HepG2 (cell line): Measurements from ENCODE around the gene MRM3. TPM values are rescaled to one million over a fixed set of nuclear protein-coding genes. Genes with fewer than 3 reads are reported as not detected.

Experiments used
- ATF7-NPFF ChIP-seq: sonication (generic); formaldehyde crosslinking; IDR thresholded peaks from 2 replicates; pipeline ENCODE4 v1.8.1; 2023; ENCODE audit warnings: mild to moderate bottlenecking, low read depth, missing genetic modification reagents, moderate library complexity
- DPF2 ChIP-seq: sonication (generic); formaldehyde crosslinking; IDR thresholded peaks from 2 replicates; pipeline ENCODE4 v1.4.0; 2020; ENCODE audit warnings: mild to moderate bottlenecking, low read depth, missing genetic modification reagents, borderline replicate concordance
- ETS1 ChIP-seq: sonication (generic); formaldehyde crosslinking; IDR thresholded peaks from 2 replicates; pipeline ENCODE4 v1.4.0; 2020; ENCODE audit warnings: missing genetic modification reagents
- GLI4 ChIP-seq: sonication (generic); formaldehyde crosslinking; IDR thresholded peaks from 2 replicates; pipeline ENCODE4 v1.5.1; 2020; ENCODE audit warnings: missing genetic modification reagents, mild to moderate bottlenecking, moderate library complexity, borderline replicate concordance
- HMGXB3 ChIP-seq: sonication (generic); formaldehyde crosslinking; IDR thresholded peaks from 2 replicates; pipeline ENCODE4 v1.4.0; 2020; ENCODE audit warnings: missing genetic modification reagents, borderline replicate concordance
- MNT ChIP-seq: fragments of 450-650 bp; IDR thresholded peaks from 2 replicates; pipeline ENCODE4 v1.6.1; 2016
- RBFOX2 ChIP-seq: fragments of 200-400 bp; formaldehyde crosslinking; IDR thresholded peaks from 2 replicates; pipeline ENCODE4 v1.6.1; 2017; ENCODE audit warnings: low read depth, mild to moderate bottlenecking, low read length
- SP140L ChIP-seq: sonication (generic); formaldehyde crosslinking; IDR thresholded peaks from 2 replicates; pipeline ENCODE4 v1.4.0; 2020; ENCODE audit warnings: missing genetic modification reagents, borderline replicate concordance
- ZBTB2 ChIP-seq: sonication (generic); formaldehyde crosslinking; IDR thresholded peaks from 2 replicates; pipeline ENCODE4 v1.8.0; 2022; ENCODE audit warnings: low read depth, missing genetic modification reagents
- ZC3H4 ChIP-seq: sonication (generic); formaldehyde crosslinking; IDR thresholded peaks from 2 replicates; pipeline ENCODE4 v1.4.0; 2020; ENCODE audit warnings: missing genetic modification reagents, borderline replicate concordance
- ZNF143 ChIP-seq: sonication (generic); formaldehyde crosslinking; IDR thresholded peaks from 2 replicates; pipeline ENCODE4 v1.4.0; 2020; ENCODE audit warnings: missing genetic modification reagents
- ZNF687 ChIP-seq: sonication (generic); formaldehyde crosslinking; IDR thresholded peaks from 2 replicates; pipeline ENCODE4 v1.5.1; 2020; ENCODE audit warnings: mild to moderate bottlenecking, missing genetic modification reagents, moderate library complexity
- polyA plus RNA-seq, 8 experiments: library from polyadenylated mRNA; depleted of rRNA in 3 of 8; stranded (reverse) in 7 of 8; unstranded in 1 of 8; fragments of >200 nt; fragmentation: Illumina TruSeq in 4 of 8; extraction: Trizol in 4 of 8; gene quantifications; 2 replicates each; pipeline versions ENCODE4 v1.2.1 to v1.2.3, GENCODE V29; 2011 to 2016; ENCODE audit warnings: low read depth in 4 of 8, missing spikeins in 1 of 8, mixed read lengths in 1 of 8; ENCODE audit not compliant: insufficient read depth in 1 of 8
- total RNA-seq, 5 experiments: library from RNA; depleted of rRNA; stranded (reverse); fragments of >200 nt; fragmentation: Illumina TruSeq; extraction: Trizol; gene quantifications; 2 replicates each; pipeline ENCODE4 v1.2.3, GENCODE V29; 2016; ENCODE audit warnings: low read depth in 1 of 5

MRM3 gene
- total and polyA plus RNA-seq, 2 of the 13 experiments (the other 11 are each of a cell fraction or from before 2014, with no cell fraction given): 12.3 to 25.5 TPM

- no peak for TF ChIP-seq ETS1 (CRISPR knock-in tag)
- no peak for TF ChIP-seq ZNF143 (CRISPR knock-in tag)
- TF ChIP-seq MNT: peak; percentile 33
- no peak for TF ChIP-seq GLI4 (CRISPR knock-in tag)
- TF ChIP-seq ZBTB2 (CRISPR knock-in tag): no peak
- TF ChIP-seq ZNF687 (CRISPR knock-in tag): peak; percentile 80
- TF ChIP-seq RBFOX2: no peak
- no peak for TF ChIP-seq ATF7-NPFF (CRISPR knock-in tag)
- no peak for TF ChIP-seq DPF2 (CRISPR knock-in tag)
- no peak for TF ChIP-seq HMGXB3
- no peak for TF ChIP-seq ZC3H4 (CRISPR knock-in tag)
- TF ChIP-seq SP140L (CRISPR knock-in tag): no peak
These were observed 37.2 kb upstream of the MRM3 start (continued) for GRCh38 chr17:744937-745336.
